Ovary (tissue), 9 donors: ENCODE results near the gene NEK11. TPM values are rescaled to one million over a fixed set of nuclear protein-coding genes. Genes with fewer than 3 reads are reported as not detected.

Experiments used
- DNase-seq, 5 donors: peaks; one replicate each; pipeline ENCODE4 v3.0.0-alpha.2; 2019 to 2020
- H3K27ac ChIP-seq, 2 donors: fragments of 200-600 bp; one replicate each; pipeline versions ENCODE4 v1.5.1 to v1.8.0; 2019 to 2022
- H3K27me3 ChIP-seq: fragments of 200-600 bp; one replicate; pipeline ENCODE4 v1.8.0; 2022
- H3K36me3 ChIP-seq: fragments of 200-600 bp; sonication (generic); one replicate; pipeline ENCODE4 v1.5.1; 2019
- H3K4me1 ChIP-seq: one replicate; pipeline ENCODE4 v1.8.1; 2013; ENCODE audit warnings: mild to moderate bottlenecking, moderate library complexity; ENCODE audit not compliant: insufficient read depth
- H3K4me3 ChIP-seq: fragments of 200-600 bp; sonication (generic); one replicate; pipeline ENCODE4 v1.5.1; 2017
- H3K9me3 ChIP-seq, 2 donors: fragments of 200-600 bp in 1 of 2; sonication (generic) in 1 of 2; one replicate each; pipeline versions ENCODE4 v1.5.1 to v1.8.1; 2013 to 2019; ENCODE audit warnings: mild to moderate bottlenecking in 1 of 2, moderate library complexity in 1 of 2
- EP300 ChIP-seq: sonication (generic); formaldehyde crosslinking; IDR thresholded peaks from one replicate; pipeline ENCODE4 v1.6.1; 2017; ENCODE audit warnings: antibody characterized with exemption
- POLR2A ChIP-seq: fragments of 450-650 bp; IDR thresholded peaks from one replicate; pipeline ENCODE4 v1.6.1; 2017; ENCODE audit warnings: antibody characterized with exemption, mild to moderate bottlenecking, moderate library complexity
- WGBS, 3 donors: extraction: QIAGEN DNeasy Blood & Tissue Kit in 1 of 3; methylation state at CpG; one replicate each; pipeline versions ENCODE4 v1.1.5 to v1.1.7; 2013 to 2017; 5-methylcytosine and 5-hydroxymethylcytosine counted together
- intact Hi-C, 4 donors: fragments of 100-400 bp; cut with DNase I; formaldehyde crosslinking; loops; one replicate each; pipeline versions ENCODE4 v1.11.0 to v1.15.1; 2022 to 2023
- polyA plus RNA-seq, 2 donors: library from polyadenylated mRNA; stranded (reverse); fragments of 200-250 nt in 1 of 2; fragments of 350-450 nt in 1 of 2; fragmentation: Illumina TruSeq in 1 of 2; extraction: RNeasy Lipid Tissue Mini Kit (QIAGEN cat#74804) in 1 of 2; gene quantifications; one replicate each; pipeline ENCODE4 v1.2.3, GENCODE V29; 2013 to 2014
- total RNA-seq, 7 donors: library from RNA; depleted of rRNA in 2 of 7; stranded (reverse); fragments of >200 nt in 2 of 7; fragmentation: NEBNext Ultra II Directional in 3 of 7; extraction: Animal tissue kit (Norgen Biotek cat#: 25700) in 3 of 7; gene quantifications; one replicate each; pipeline versions ENCODE4 v1.1.0 to v1.2.4, GENCODE V29; 2016 to 2023
- TF ChIP-seq, protein P1 (sequence below), 3 donors: fragments of 450-650 bp in 2 of 3; fragments of 200-600 bp in 1 of 3; IDR thresholded peaks; one replicate each; pipeline versions ENCODE4 v1.5.1 to v1.8.0; 2016 to 2022; ENCODE audit warnings: antibody characterized with exemption in 3 of 3, mild to moderate bottlenecking in 1 of 3
- donor health status: DM: no; HTN: no; CAD: no; lungs with moderate emphysema.
- donor health status: DM: no; HTN: no; CAD: no.
- donor health status: Bipolar disorder and iron deficiency.
- donor health status: DM: yes; HTN: yes; CAD: no.
- donor health status: DM: no; HTN: no; CAD: no.
- donor health status: DM: yes; HTN: yes; CAD: no.

NEK11 gene
- total and polyA plus RNA-seq, 9 donors: 4.9 to 37.3 (median 10.7) TPM

GRCh38 chr3:131350506-131350905, 323.8 kb downstream of the NEK11 start:
- Histone ChIP-seq H3K36me3 (no peaks in the 10 kb centered on the region), H3K27ac (no peak overlapping the region), H3K9me3 (no peaks in the 10 kb centered on the region), H3K4me1 (peaks cover 3% of the 10 kb centered on the region), H3K4me3 (no peak overlapping the region), H3K27me3 (no peaks in the 10 kb centered on the region)
- TF ChIP-seq POLR2A (no peak), EP300 (no peak)
- TF ChIP-seq, protein P1, sequence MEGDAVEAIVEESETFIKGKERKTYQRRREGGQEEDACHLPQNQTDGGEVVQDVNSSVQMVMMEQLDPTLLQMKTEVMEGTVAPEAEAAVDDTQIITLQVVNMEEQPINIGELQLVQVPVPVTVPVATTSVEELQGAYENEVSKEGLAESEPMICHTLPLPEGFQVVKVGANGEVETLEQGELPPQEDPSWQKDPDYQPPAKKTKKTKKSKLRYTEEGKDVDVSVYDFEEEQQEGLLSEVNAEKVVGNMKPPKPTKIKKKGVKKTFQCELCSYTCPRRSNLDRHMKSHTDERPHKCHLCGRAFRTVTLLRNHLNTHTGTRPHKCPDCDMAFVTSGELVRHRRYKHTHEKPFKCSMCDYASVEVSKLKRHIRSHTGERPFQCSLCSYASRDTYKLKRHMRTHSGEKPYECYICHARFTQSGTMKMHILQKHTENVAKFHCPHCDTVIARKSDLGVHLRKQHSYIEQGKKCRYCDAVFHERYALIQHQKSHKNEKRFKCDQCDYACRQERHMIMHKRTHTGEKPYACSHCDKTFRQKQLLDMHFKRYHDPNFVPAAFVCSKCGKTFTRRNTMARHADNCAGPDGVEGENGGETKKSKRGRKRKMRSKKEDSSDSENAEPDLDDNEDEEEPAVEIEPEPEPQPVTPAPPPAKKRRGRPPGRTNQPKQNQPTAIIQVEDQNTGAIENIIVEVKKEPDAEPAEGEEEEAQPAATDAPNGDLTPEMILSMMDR (IDR thresholded peaks at IDR 0.05): no peak
- DNase-seq: no peak
- intact Hi-C loops: no loop called here
- WGBS, 3 donors: 61 to 100% (median 98%) methylated on average over 1 of the region's 1 CpG

DNA sequence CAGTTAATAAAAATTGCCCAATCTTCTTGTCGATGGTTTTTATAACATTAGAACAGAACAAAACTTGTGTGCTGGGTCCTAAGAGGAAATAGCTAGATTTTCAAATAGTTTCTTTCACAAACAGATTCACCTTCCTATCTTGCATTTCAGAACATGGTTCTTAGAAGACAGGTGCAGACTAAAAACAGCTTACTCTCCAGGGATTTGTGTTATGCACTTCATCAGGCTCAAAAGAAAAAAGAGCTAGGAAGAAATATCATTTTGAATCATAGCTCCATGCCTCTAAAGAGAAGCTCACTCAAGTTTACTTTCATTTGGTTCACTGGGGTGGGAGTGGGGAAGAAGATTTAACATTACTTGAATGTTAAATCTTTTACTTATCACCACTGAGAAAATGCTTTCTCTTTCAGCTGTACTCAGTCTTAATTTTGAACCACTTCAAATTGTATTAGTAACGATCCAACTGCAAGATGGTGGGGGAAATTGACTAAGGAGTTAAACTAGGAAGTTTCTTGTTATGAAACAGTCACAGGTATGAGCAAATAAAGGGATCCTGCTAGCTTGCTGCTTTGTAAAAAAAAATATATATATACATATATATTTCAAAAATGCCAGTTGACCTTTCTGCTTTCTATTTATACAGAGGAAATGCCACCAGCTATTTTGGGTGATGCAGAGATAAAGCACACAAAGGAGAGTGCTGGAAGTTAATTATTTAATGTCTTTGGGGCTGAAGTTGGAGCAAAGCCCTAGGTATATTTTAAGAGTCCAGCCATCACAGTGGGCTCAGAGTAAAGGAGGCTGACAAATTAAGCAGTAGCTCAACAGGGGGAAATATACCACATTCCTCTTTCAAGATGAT, 326.6 kb downstream of the NEK11 start:
- H3K36me3 ChIP-seq: no peaks in the 10 kb centered on the region
- no peak overlapping the region for H3K4me3 ChIP-seq
- peaks cover 3% of the 10 kb centered on the region for H3K4me1 ChIP-seq
- H3K9me3 ChIP-seq: no peaks in the 10 kb centered on the region
- 70 to 75% (median 71%) methylated on average over 2 of the region's 2 CpGs for WGBS, 3 donors
- intact Hi-C loops: no loop called here
- no peak for DNase-seq
- TF ChIP-seq EP300 (no peak), POLR2A (no peak)
- TF ChIP-seq, protein P1 (IDR thresholded peaks at IDR 0.05): no peak
- H3K27ac ChIP-seq: no peak overlapping the region
- no peaks in the 10 kb centered on the region for H3K27me3 ChIP-seq

- TF ChIP-seq POLR2A: no peak
- TF ChIP-seq EP300: no peak
- TF ChIP-seq, protein P1 (IDR thresholded peaks at IDR 0.05): no peak
- DNase-seq: no peak
- H3K27ac ChIP-seq: no peak overlapping the region
- no peaks in the 10 kb centered on the region for H3K36me3 ChIP-seq
- no peak overlapping the region for H3K4me3 ChIP-seq
- peaks cover 3% of the 10 kb centered on the region for H3K4me1 ChIP-seq
- intact Hi-C loops: no loop called here
- H3K27me3 ChIP-seq: no peaks in the 10 kb centered on the region
- WGBS, 3 donors: 62 to 72% (median 71%) methylated on average over 2 of the region's 2 CpGs
- no peaks in the 10 kb centered on the region for H3K9me3 ChIP-seq
Observed at GRCh38 chr3:131353986-131354385, 327.3 kb downstream of the NEK11 start.

- no peak overlapping the region for H3K4me3 ChIP-seq
- H3K27ac ChIP-seq: no peak overlapping the region
- WGBS, 3 donors: 91 to 96% (median 93%) methylated on average over 5 of the region's 5 CpGs
- H3K27me3 ChIP-seq: no peaks in the 10 kb centered on the region
- DNase-seq: no peak
- H3K36me3 ChIP-seq: no peaks in the 10 kb centered on the region
- intact Hi-C loops: no loop called here
- no peaks in the 10 kb centered on the region for H3K9me3 ChIP-seq
- TF ChIP-seq, protein P1 (IDR thresholded peaks at IDR 0.05): no peak
- TF ChIP-seq POLR2A (no peak), EP300 (no peak)
- no peaks in the 10 kb centered on the region for H3K4me1 ChIP-seq
Observed at GRCh38 chr3:131356006-131356595, 329.4 kb downstream of the NEK11 start.
